Astrocyte of the spinal cord (primary cell): Measurements from ENCODE around the gene UVSSA.

Experiments
- DNase-seq: peaks from one replicate; pipeline ENCODE4 v3.0.0; 2011; ENCODE audit warnings: low read depth, low spot score
- H3K4me3 ChIP-seq: 2 replicates; pipeline ENCODE4 v1.5.1; 2011; ENCODE audit warnings: low read depth, mild to moderate bottlenecking, low read length, moderate library complexity
- in situ Hi-C: cut with HindIII; loops from 2 replicates; pipeline ENCODE4 v1.10.0; 2017; ENCODE audit warnings: low sequenced_read_pairs
- TF ChIP-seq, protein P1 (sequence below): IDR thresholded peaks from 2 replicates; pipeline ENCODE4 v1.5.1; 2012; ENCODE audit warnings: low read depth, mild to moderate bottlenecking, low read length, inconsistent platforms

The UVSSA gene

DNA sequence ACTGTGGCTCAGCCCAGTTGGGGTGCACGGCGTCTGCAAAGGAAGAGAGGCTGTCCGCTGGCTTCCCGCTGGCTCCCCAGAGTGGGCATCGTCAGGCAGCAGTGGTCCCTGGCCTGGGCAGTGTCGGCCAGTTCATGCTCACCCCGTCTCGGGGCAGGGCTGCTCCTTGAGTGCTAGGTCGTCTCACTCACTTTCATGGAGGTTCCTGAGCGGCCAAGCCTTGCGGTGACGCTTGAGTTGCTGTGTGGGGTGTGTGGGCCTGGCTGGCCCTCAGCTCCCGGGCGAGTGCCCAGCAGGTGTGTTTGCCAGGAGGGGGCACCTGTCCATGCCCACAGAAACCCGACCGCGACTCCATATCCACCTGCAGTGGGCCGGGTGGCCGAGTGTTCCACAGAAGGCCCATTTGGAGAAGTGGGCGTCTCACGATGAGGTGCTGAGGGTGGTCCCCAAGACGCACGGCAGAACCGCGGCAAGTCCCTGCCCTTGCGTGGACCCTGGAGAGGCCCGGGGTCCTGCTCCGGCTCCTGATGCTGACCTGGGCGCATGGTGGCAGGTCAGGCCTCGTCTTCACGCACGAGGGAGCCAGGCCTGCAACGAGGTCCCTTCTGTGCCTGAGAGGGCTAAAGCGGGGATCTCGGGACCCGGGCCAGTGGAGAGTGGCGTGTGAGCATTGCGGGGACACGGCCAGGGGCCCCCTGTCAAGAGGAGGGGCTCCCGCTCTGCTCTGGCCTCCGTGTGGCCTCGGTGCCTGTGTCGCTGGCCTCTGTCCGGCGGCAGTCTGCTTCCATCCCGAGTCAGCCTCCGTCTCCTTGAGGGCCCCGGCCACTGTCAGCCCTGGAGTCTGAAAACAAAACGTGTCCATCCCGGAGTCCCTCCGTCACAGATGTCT, 18.5 kb upstream of the UVSSA start:
- TF ChIP-seq, protein P1, sequence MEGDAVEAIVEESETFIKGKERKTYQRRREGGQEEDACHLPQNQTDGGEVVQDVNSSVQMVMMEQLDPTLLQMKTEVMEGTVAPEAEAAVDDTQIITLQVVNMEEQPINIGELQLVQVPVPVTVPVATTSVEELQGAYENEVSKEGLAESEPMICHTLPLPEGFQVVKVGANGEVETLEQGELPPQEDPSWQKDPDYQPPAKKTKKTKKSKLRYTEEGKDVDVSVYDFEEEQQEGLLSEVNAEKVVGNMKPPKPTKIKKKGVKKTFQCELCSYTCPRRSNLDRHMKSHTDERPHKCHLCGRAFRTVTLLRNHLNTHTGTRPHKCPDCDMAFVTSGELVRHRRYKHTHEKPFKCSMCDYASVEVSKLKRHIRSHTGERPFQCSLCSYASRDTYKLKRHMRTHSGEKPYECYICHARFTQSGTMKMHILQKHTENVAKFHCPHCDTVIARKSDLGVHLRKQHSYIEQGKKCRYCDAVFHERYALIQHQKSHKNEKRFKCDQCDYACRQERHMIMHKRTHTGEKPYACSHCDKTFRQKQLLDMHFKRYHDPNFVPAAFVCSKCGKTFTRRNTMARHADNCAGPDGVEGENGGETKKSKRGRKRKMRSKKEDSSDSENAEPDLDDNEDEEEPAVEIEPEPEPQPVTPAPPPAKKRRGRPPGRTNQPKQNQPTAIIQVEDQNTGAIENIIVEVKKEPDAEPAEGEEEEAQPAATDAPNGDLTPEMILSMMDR = no peak
- in situ Hi-C loops = no loop called here
- no peak for DNase-seq
- H3K4me3 ChIP-seq = no peak overlapping the region

DNA sequence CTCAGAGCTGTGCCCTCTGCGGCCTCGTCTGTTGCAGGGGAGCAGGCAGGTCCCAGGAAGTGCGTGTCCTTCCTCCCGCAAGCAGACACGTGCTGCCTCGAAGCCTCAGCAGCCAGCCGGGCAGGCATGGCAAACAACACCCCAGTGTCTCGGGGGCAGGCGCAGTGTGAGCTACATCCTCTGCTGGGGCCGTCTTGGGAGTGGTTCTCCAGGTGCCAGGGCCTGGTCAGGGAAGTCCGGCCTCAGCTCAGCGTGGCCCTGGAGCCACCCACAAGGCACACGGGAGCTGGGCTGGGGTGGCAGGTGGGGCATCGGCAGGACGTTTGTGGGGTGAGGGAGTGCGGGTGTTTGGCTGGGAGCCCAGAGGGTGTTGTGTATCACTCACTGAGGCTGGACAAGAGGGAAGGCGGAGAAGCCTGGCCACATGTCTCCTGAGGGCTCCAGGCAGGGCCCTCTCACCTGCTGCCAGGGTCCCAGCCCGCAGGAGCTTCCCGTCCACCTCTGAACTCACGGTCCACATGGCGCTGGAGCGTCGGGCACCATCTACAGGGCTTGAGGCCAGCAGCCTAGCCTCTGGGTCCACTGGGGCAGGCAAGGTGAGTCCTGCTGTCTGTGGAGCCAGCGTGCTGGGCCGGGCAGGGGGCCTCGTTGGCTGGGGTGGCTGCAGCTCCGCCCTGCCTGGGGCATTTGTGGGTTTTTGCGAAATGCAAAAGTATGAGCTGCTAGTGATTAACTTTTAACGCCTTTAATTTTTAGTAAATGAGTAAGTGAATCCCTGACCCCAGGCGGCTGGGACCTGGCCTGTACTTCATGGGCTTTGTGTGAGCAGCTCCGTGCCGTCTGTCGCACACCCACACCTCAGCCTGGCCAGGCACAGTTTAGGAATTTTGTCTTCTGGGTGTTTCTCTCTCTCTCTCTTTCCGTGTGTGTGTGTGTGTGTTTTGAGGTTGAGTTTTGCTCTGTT, 17.3 kb upstream of the UVSSA start:
- in situ Hi-C loops = no loop called here
- H3K4me3 ChIP-seq = no peak overlapping the region
- TF ChIP-seq, protein P1 = no peak
- no peak for DNase-seq

DNA sequence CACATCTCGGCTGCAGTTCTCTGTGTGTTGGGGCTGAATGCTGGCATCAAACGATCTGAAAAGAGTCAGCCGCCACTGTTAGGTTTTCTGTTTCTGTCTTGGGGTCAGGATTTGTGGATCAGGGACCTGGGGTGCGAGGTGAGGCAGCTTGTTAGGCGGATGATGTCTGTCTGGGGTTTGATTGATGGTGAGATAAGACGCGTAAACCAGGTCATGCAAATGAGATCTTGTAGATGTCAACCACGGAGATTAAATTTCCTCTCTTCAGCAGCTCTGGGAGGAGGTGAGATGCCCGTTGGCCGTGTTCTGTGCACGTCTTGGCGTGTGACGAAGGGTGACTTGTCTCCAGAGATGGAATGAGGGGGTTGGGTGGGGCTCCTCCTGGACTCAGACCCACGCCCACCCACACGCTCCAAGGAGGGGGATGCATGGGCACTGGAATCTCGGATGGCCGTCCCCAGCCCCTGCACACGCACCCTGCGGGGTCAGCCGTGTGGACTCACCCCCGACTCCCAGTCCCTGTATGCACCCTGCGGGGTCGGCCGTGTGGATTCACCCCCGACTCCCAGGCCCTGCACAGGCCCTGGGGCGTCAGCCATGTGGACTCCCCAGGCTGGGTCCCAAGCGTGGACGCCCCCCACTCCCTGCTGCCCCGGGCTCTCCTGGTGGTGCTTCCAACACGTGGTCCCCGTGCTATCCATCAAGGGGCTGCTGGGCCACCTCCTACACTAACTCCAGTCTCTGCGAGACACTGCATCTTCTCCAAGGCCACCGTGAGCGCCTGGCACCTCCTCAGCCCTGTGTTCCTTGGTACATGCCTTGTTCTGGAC, 16.0 kb upstream of the UVSSA start:
- in situ Hi-C loops = no loop called here
- TF ChIP-seq, protein P1 = no peak
- H3K4me3 ChIP-seq = no peak overlapping the region
- no peak for DNase-seq

DNA sequence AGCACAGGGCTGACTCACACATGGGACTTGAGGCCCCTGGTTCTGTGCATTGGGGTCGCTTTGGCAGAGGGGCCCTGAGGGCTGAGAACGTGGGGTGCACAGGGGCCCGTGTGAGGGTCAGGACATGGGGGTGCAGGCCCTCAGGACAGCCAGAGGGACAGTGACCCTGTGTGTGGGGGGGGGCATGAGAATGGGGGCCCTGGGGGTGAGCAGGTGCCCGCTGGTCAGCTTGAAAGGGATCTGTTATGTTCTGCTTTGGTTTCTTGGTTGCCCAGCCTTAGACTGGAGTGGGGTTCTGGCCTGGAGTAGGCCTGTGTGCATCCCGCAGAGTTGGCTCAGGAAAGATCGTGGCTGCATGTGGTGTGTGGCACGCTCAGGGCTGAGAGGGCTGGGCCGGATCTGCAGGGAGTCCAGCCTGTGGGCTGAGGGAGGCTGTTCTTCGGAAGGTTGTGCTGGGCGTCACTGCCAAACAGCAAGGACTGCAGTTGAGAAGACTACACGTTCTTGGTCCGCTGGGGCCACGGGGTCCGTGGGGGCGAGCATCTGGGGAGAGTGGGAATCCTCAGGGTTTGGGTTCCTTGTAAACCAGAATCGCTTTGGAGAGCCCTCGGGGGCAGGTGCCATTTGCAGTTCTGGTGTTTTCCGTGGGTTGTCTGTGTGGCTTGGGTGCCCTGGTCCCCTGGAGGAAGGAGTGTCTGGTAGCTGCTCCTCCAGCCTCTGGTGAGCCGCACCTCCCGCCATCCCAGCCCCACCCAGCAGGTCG, 15.2 kb upstream of the UVSSA start:
- H3K4me3 ChIP-seq = no peak overlapping the region
- TF ChIP-seq, protein P1 = no peak
- in situ Hi-C loops = no loop called here

DNA sequence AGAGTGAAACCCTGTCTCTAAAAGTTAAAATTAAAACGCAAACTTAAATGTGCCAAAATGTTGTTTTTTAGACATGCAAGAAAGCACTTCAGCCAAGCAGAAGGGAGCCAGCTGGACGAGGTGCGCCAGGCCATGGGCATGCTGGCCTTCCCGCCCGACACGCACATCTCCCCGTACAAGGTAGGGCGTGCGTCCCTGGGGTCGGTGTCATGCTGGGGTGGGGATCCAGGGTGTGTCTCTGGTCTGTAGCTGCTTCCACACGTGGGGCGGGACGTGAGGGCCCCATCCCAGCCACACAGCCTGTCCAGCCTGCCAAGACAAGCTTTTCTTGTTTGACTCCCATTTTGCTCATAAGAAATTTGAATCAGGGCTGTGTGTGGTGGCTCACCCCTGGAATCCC, 14.3 kb upstream of the UVSSA start:
- in situ Hi-C loops = no loop called here
- DNase-seq = no peak
- TF ChIP-seq, protein P1 = no peak
- no peak overlapping the region for H3K4me3 ChIP-seq

More for the DNA sequence above, 15.2 kb upstream of the UVSSA start:
- DNase-seq = no peak
